ENCODE measurements around the gene CFAP97D2. TPM values are rescaled to one million over a fixed set of nuclear protein-coding genes. Genes with fewer than 3 reads are reported as not detected.
"Not testable (repeated sequence)": the region's sequence is repeated elsewhere in the genome, so short reads cannot be mapped to it uniquely, and the experiment has no call there.

CFAP97D2 gene
- polyA plus RNA-seq, 1 of the 3 experiments (the other 2 are of a cell fraction): not detected

DNA sequence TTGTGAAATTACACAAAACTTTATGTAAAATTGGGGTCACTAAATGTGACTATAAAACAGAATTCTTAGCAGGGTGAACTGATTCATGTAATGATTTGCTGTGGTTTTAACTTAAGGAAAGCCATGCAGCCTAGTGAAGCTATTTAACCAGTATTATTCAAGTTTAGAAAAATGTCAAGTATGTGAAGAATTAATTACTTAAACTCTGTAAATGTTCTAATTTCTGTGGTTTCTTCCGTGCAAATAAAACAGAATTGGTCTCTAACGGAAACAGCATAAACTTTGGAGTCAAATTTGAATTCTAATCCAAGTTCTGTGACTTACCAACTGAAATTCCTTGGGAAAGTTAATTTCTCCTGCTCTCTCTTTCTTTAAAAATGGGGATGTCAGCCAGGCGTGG, 69.0 kb downstream of the CFAP97D2 start:
- CTCF ChIA-PET: no interaction called here
- Histone ChIP-seq H3K4me1 (ENCODE audit: control insufficient read depth in 1 of 2, insufficient read depth in 2 of 2, low read depth in 1 of 2, low read length in 1 of 2) (no peaks in the 10 kb centered on the region), H3K79me2 (ENCODE audit: insufficient read depth) (no peaks in the 10 kb centered on the region; the same call in 1 of the 2 replicates), H3K4me3 (ENCODE audit: low read depth in 2 of 2, low read length in 1 of 2) (no peak overlapping the region), H2AFZ (ENCODE audit: low read depth) (no peak overlapping the region), H3F3A (replicated peaks; ENCODE audit: insufficient read depth) (peaks cover 4% of the 10 kb centered on the region), H3K27ac (ENCODE audit: low read depth in 2 of 2, low read length in 1 of 2) (no peak overlapping the region; a peak in 1 of 4 replicates), H3K36me3 (replicated peaks in 1 of 2; ENCODE audit: control insufficient read depth in 1 of 2, insufficient read depth in 2 of 2, low read length in 1 of 2) (peaks cover 90 to 92% of the 10 kb centered on the region in 2 experiments), H3K9me2 (no peaks in the 10 kb centered on the region), H3K27me3 (ENCODE audit: insufficient read depth) (no peaks in the 10 kb centered on the region), H3K4me2 (no peak overlapping the region), H3K9me3 (no peaks in the 10 kb centered on the region), H4K20me1 (ENCODE audit: insufficient read depth) (no peaks in the 10 kb centered on the region), H3K9ac (no peak overlapping the region)
- POLR2A ChIA-PET: interaction anchor here (0.6 kb wide), 1 partner anchor 11 kb away, joined by 3 read pairs; no protein-coding TSS in a partner anchor
- TF ChIP-seq ELF1 (IDR thresholded peaks at IDR 0.05): no peak
- no peak for TF ChIP-seq SMC3 (IDR thresholded peaks at IDR 0.05; ENCODE audit: low read depth, low read length)
- TF ChIP-seq MEF2A (IDR thresholded peaks at IDR 0.05; ENCODE audit: borderline replicate concordance, low read depth): no peak
- TF ChIP-seq RFX5 (IDR thresholded peaks at IDR 0.05; ENCODE audit: low read length): no peak
- WGBS (ENCODE audit: low lambda C conversion rate): 92% methylated on average over 3 of the region's 3 CpGs
- no peak for DNase-seq

DNA sequence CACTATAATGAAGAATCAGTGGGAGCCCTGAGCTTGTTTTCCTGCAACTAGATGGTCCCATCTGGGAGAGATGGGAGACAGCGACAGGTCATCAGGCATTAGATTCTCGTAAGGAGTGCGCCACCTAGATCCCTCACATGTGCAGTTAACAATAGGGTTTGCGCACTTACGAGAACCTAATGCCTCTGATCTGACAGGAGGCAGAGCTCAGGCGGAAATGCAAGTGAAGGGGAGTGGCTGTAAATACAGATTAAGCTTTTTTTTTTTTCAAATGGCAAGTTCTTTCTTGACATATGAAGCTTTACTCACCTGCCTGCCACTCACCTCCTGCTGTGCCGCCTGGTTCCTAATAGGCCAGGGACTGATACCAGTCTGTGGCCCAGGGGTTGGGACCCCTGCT, 70.0 kb downstream of the CFAP97D2 start:
- peaks cover 9% of the 10 kb centered on the region for H3F3A ChIP-seq (replicated peaks; ENCODE audit: insufficient read depth)
- H3K9ac ChIP-seq: no peak overlapping the region
- TF ChIP-seq RAD21 (IDR thresholded peaks at IDR 0.05; ENCODE audit: low read length) (no peak), ELF1 (IDR thresholded peaks at IDR 0.05) (no peak), CTCF (IDR thresholded peaks at IDR 0.05) (no peak), SIN3A (IDR thresholded peaks at IDR 0.05; ENCODE audit: borderline replicate concordance, low read depth, low read length) (no peak), CHD2 (IDR thresholded peaks at IDR 0.05; ENCODE audit: low read length, partially characterized antibody) (no peak), EP300 (IDR thresholded peaks at IDR 0.05; ENCODE audit: borderline replicate concordance in 1 of 2, low read depth in 1 of 2, low read length in 1 of 2) (no peak), SMC3 (IDR thresholded peaks at IDR 0.05; ENCODE audit: low read depth, low read length) (no peak), MEF2A (IDR thresholded peaks at IDR 0.05; ENCODE audit: borderline replicate concordance, low read depth) (no peak), IRF3 (IDR thresholded peaks at IDR 0.05; ENCODE audit: low read depth, low read length) (no peak), TCF12 (IDR thresholded peaks at IDR 0.05) (no peak)
- TF ChIP-seq, protein P1, sequence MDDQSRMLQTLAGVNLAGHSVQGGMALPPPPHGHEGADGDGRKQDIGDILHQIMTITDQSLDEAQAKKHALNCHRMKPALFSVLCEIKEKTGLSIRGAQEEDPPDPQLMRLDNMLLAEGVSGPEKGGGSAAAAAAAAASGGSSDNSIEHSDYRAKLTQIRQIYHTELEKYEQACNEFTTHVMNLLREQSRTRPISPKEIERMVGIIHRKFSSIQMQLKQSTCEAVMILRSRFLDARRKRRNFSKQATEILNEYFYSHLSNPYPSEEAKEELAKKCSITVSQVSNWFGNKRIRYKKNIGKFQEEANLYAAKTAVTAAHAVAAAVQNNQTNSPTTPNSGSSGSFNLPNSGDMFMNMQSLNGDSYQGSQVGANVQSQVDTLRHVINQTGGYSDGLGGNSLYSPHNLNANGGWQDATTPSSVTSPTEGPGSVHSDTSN (IDR thresholded peaks at IDR 0.05): no peak
- H3K9me2 ChIP-seq: no peaks in the 10 kb centered on the region
- H3K9me3 ChIP-seq: no peaks in the 10 kb centered on the region
- DNase-seq: no peak
- H2AFZ ChIP-seq (ENCODE audit: low read depth): no peak overlapping the region
- no peak overlapping the region for H3K27ac ChIP-seq (ENCODE audit: low read depth in 2 of 2, low read length in 1 of 2)
- no peak overlapping the region for H3K4me3 ChIP-seq (ENCODE audit: low read depth in 2 of 2, low read length in 1 of 2)
- H3K36me3 ChIP-seq (replicated peaks in 1 of 2; ENCODE audit: control insufficient read depth in 1 of 2, insufficient read depth in 2 of 2, low read length in 1 of 2): peaks cover 85 to 88% of the 10 kb centered on the region in 2 experiments
- H3K27me3 ChIP-seq (ENCODE audit: insufficient read depth): no peaks in the 10 kb centered on the region
- H3K4me1 ChIP-seq (ENCODE audit: control insufficient read depth in 1 of 2, insufficient read depth in 2 of 2, low read depth in 1 of 2, low read length in 1 of 2): no peaks in the 10 kb centered on the region
- H3K4me2 ChIP-seq: no peak overlapping the region
- ChIA-PET POLR2A (no interaction called here), CTCF (interaction anchor here (1.0 to 1.6 kb wide), 3 partner anchors 11 to 79 kb away, joined by 3 read pairs; no protein-coding TSS in a partner anchor)
- H3K79me2 ChIP-seq (ENCODE audit: insufficient read depth): no peaks in the 10 kb centered on the region; the same call in 1 of the 2 replicates
- WGBS (ENCODE audit: low lambda C conversion rate): 97% methylated on average over 7 of the region's 7 CpGs
- no peaks in the 10 kb centered on the region for H4K20me1 ChIP-seq (ENCODE audit: insufficient read depth)

GRCh38 chr13:114251639-114252440, 72.8 kb downstream of the CFAP97D2 start:
- H4K20me1 ChIP-seq (ENCODE audit: insufficient read depth); H3K27me3 ChIP-seq (ENCODE audit: insufficient read depth); DNase-seq; H3K4me2 ChIP-seq; H2AFZ ChIP-seq (ENCODE audit: low read depth); H3K4me1 ChIP-seq (ENCODE audit: control insufficient read depth in 1 of 2, insufficient read depth in 2 of 2, low read depth in 1 of 2, low read length in 1 of 2); H3K9me2 ChIP-seq; H3K9ac ChIP-seq; H3K9me3 ChIP-seq; H3K27ac ChIP-seq (ENCODE audit: low read depth in 2 of 2, low read length in 1 of 2); H3K4me3 ChIP-seq (ENCODE audit: low read depth in 2 of 2, low read length in 1 of 2); POLR2A ChIA-PET; CTCF ChIA-PET: not testable (repeated sequence)
- H3K79me2 ChIP-seq (ENCODE audit: insufficient read depth): peaks cover 14% of the 10 kb centered on the region; the same call in 1 of the 2 replicates
- H3F3A ChIP-seq (replicated peaks; ENCODE audit: insufficient read depth): peaks cover 12% of the 10 kb centered on the region
- H3K36me3 ChIP-seq (replicated peaks in 1 of 2; ENCODE audit: control insufficient read depth in 1 of 2, insufficient read depth in 2 of 2, low read length in 1 of 2): peaks cover 82 to 85% of the 10 kb centered on the region in 2 experiments
- 100% methylated on average over 1 of the region's 1 CpG for WGBS (ENCODE audit: low lambda C conversion rate)
